OCI-LY3 (cell line): ENCODE data around the gene TBCB.

ENCODE experiments used
- EZH2phosphoT487 ChIP-seq: fragments of 200-600 bp; shearing (Covaris generic); IDR thresholded peaks from 2 replicates; pipeline ENCODE4 v1.6.1; 2018; ENCODE audit warnings: antibody characterized with exemption, mixed run types, low read depth
- TF ChIP-seq, protein P1 (sequence below): fragments of 200-600, 300-600 bp; sonication (generic); IDR thresholded peaks from 2 replicates; pipeline ENCODE4 v1.5.1; 2014; ENCODE audit warnings: antibody characterized with exemption, low read length, low read depth

DNA sequence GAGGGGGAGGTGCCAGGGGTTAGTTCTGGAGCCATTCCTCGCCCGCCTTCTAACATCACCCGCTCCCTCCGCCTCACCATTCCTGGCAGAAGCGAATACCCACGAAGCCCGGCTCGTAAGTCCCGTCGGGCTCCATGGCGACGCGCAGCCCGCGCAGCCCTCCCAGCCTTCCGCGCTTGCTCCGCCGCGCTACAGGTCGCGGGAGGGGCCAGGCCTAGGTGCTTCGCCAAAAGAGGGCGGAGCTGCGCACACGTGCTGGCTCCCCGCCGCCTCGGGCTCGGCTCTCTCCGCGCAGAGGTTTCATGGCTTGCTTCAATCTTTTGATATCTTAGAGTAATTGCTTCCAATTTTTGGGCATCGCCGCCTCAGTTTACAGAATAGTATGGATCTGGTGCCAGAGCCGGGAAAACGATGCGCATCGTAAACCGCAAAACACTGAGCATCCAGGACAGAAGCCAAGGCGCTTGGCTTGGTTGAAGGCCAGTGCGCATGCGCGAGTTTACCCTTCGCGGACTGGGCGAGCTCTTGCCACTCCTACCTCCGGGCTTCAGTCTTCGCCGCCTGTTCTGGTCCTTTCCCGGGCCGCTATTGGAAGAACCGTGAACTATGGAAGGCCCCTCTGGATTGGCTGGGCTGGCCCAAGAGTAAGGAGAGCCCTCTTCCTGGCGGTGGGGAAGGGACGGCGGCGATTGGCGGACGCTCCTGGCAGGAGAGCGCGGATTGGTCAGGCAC lies 381 bp upstream of the TBCB start, which contains the start of gene POLR2I:
- TF ChIP-seq, protein P1, sequence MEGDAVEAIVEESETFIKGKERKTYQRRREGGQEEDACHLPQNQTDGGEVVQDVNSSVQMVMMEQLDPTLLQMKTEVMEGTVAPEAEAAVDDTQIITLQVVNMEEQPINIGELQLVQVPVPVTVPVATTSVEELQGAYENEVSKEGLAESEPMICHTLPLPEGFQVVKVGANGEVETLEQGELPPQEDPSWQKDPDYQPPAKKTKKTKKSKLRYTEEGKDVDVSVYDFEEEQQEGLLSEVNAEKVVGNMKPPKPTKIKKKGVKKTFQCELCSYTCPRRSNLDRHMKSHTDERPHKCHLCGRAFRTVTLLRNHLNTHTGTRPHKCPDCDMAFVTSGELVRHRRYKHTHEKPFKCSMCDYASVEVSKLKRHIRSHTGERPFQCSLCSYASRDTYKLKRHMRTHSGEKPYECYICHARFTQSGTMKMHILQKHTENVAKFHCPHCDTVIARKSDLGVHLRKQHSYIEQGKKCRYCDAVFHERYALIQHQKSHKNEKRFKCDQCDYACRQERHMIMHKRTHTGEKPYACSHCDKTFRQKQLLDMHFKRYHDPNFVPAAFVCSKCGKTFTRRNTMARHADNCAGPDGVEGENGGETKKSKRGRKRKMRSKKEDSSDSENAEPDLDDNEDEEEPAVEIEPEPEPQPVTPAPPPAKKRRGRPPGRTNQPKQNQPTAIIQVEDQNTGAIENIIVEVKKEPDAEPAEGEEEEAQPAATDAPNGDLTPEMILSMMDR, result no peak
- no peak for TF ChIP-seq EZH2phosphoT487
